H9 (cell line): Measurements from ENCODE around the gene SRC. TPM values are rescaled to one million over a fixed set of nuclear protein-coding genes. Genes with fewer than 3 reads are reported as not detected.

Experiments used
- DNase-seq: peaks from one replicate; pipeline ENCODE4 v3.0.0-alpha.2; 2017
- H2AFZ ChIP-seq: one replicate; pipeline ENCODE4 v1.6.1; 2013; ENCODE audit warnings: mild to moderate bottlenecking, low read length, control low read depth, moderate library complexity
- H2AK5ac ChIP-seq: 2 replicates; pipeline ENCODE4 v1.6.1; 2013; ENCODE audit warnings: low read length, control low read depth, mixed read lengths; ENCODE audit not compliant: insufficient read length
- H2BK120ac ChIP-seq: one replicate; pipeline ENCODE4 v1.6.1; 2013; ENCODE audit warnings: low read depth, mild to moderate bottlenecking, low read length, control low read depth, inconsistent platforms; ENCODE audit not compliant: poor library complexity, severe bottlenecking
- H2BK12ac ChIP-seq: 2 replicates; pipeline ENCODE4 v1.6.1; 2013; ENCODE audit warnings: low read length, control low read depth, mixed read lengths, low read depth; ENCODE audit not compliant: insufficient read length
- H2BK15ac ChIP-seq: 2 replicates; pipeline ENCODE4 v1.6.1; 2013; ENCODE audit warnings: low read depth, low read length, control low read depth
- H2BK20ac ChIP-seq: one replicate; pipeline ENCODE4 v1.6.1; 2013; ENCODE audit warnings: low read depth, mild to moderate bottlenecking, low read length, control low read depth, inconsistent platforms; ENCODE audit not compliant: poor library complexity, severe bottlenecking
- H2BK5ac ChIP-seq: 2 replicates; pipeline ENCODE4 v1.6.1; 2013; ENCODE audit warnings: low read length, control low read depth, mixed read lengths; ENCODE audit not compliant: insufficient read length
- H3K14ac ChIP-seq: 2 replicates; pipeline ENCODE4 v1.6.1; 2013; ENCODE audit warnings: low read length, control low read depth; ENCODE audit not compliant: insufficient read depth
- H3K18ac ChIP-seq: 2 replicates; pipeline ENCODE4 v1.6.1; 2013; ENCODE audit warnings: low read depth, mild to moderate bottlenecking, mixed read lengths, low read length, control low read depth; ENCODE audit not compliant: insufficient read length
- H3K23ac ChIP-seq: 2 replicates; pipeline ENCODE4 v1.6.1; 2013; ENCODE audit warnings: low read length, control low read depth, mixed read lengths, low read depth; ENCODE audit not compliant: insufficient read length
- H3K23me2 ChIP-seq: 2 replicates; pipeline ENCODE4 v1.6.1; 2013; ENCODE audit warnings: low read depth, mild to moderate bottlenecking, mixed read lengths, low read length, control low read depth; ENCODE audit not compliant: insufficient read length, poor library complexity, severe bottlenecking
- H3K27ac ChIP-seq: 2 replicates; pipeline ENCODE4 v1.5.1; 2013; ENCODE audit warnings: low read length, control low read depth, mixed read lengths, low read depth; ENCODE audit not compliant: insufficient read length
- H3K27me3 ChIP-seq: 2 replicates; pipeline ENCODE4 v1.6.1; 2013; ENCODE audit warnings: low read length, control low read depth, inconsistent platforms; ENCODE audit not compliant: insufficient read depth
- H3K4ac ChIP-seq: 2 replicates; pipeline ENCODE4 v1.6.1; 2013; ENCODE audit warnings: low read depth, mild to moderate bottlenecking, control low read depth, inconsistent platforms, low read length, moderate library complexity
- H3K4me1 ChIP-seq: 2 replicates; pipeline ENCODE4 v1.6.1; 2013; ENCODE audit warnings: low read length, control low read depth, inconsistent platforms; ENCODE audit not compliant: insufficient read depth
- H3K4me2 ChIP-seq: 2 replicates; pipeline ENCODE4 v1.6.1; 2013; ENCODE audit warnings: low read length, control low read depth, mixed read lengths; ENCODE audit not compliant: insufficient read length, insufficient read depth
- H3K56ac ChIP-seq: 2 replicates; pipeline ENCODE4 v1.6.1; 2013; ENCODE audit warnings: low read depth, mild to moderate bottlenecking, mixed read lengths, low read length, control low read depth; ENCODE audit not compliant: insufficient read length
- H3K79me1 ChIP-seq: 2 replicates; pipeline ENCODE4 v1.6.1; 2013; ENCODE audit warnings: low read depth, mild to moderate bottlenecking, moderate library complexity, low read length, control low read depth, inconsistent platforms; ENCODE audit not compliant: insufficient read depth, poor library complexity, severe bottlenecking
- H3K79me2 ChIP-seq: 2 replicates; pipeline ENCODE4 v1.6.1; 2013; ENCODE audit warnings: low read length, control low read depth, inconsistent platforms; ENCODE audit not compliant: insufficient read depth
- H3K9ac ChIP-seq: 2 replicates; pipeline ENCODE4 v1.6.1; 2013; ENCODE audit warnings: low read length, control low read depth, mixed read lengths; ENCODE audit not compliant: insufficient read length; ENCODE audit errors: extremely low read depth
- H3K9me3 ChIP-seq: one replicate; pipeline ENCODE4 v1.6.1; 2013; ENCODE audit warnings: low read depth, low read length, inconsistent platforms; ENCODE audit not compliant: control insufficient read depth
- H3T11ph ChIP-seq: one replicate; pipeline ENCODE4 v1.6.1; 2013; ENCODE audit warnings: mild to moderate bottlenecking, low read length, control low read depth, inconsistent platforms
- H4K20me1 ChIP-seq: one replicate; pipeline ENCODE4 v1.6.1; 2013; ENCODE audit not compliant: control insufficient read depth, insufficient read length, insufficient read depth
- H4K5ac ChIP-seq: 2 replicates; pipeline ENCODE4 v1.6.1; 2013; ENCODE audit warnings: low read depth, mild to moderate bottlenecking, mixed read lengths, low read length, control low read depth; ENCODE audit not compliant: insufficient read length
- H4K8ac ChIP-seq: replicated peaks from 2 replicates; pipeline ENCODE4 v1.6.1; 2013; ENCODE audit warnings: low read length, control low read depth, mixed read lengths, low read depth; ENCODE audit not compliant: insufficient read length
- H4K91ac ChIP-seq: 2 replicates; pipeline ENCODE4 v1.6.1; 2013; ENCODE audit warnings: low read depth, mild to moderate bottlenecking, moderate library complexity, mixed read lengths, low read length, control low read depth; ENCODE audit not compliant: insufficient read length
- H3K27ac Mint-ChIP-seq, 3 experiments: 2 replicates in 2 of 3; 3 replicates in 1 of 3; pipeline ENCODE4 v1.8.0; 2020 to 2021; ENCODE audit warnings: mixed read lengths in 3 of 3, mild to moderate bottlenecking in 1 of 3, moderate library complexity in 1 of 3
- H3K27me3 Mint-ChIP-seq: 2 replicates; pipeline ENCODE4 v1.8.0; 2021; ENCODE audit warnings: low read depth, mild to moderate bottlenecking, moderate library complexity, mixed read lengths
- H3K36me3 Mint-ChIP-seq, 3 experiments: 2 replicates in 2 of 3; 3 replicates in 1 of 3; pipeline ENCODE4 v1.8.0; 2020 to 2021; ENCODE audit warnings: low read depth in 3 of 3, mixed read lengths in 3 of 3; ENCODE audit not compliant: insufficient read depth in 1 of 3
- H3K4me1 Mint-ChIP-seq, 2 experiments: 2 replicates each; pipeline ENCODE4 v1.8.0; 2020; ENCODE audit warnings: mixed read lengths in 2 of 2
- H3K4me3 Mint-ChIP-seq, 2 experiments: 2 replicates in 1 of 2; 3 replicates in 1 of 2; pipeline ENCODE4 v1.8.0; 2020 to 2021; ENCODE audit warnings: mild to moderate bottlenecking in 2 of 2, mixed read lengths in 2 of 2, moderate library complexity in 1 of 2
- H3K9me3 Mint-ChIP-seq, 2 experiments: 2 replicates in 1 of 2; 3 replicates in 1 of 2; pipeline ENCODE4 v1.8.0; 2020; ENCODE audit warnings: mild to moderate bottlenecking in 2 of 2, mixed read lengths in 2 of 2, moderate library complexity in 1 of 2
- CTCF ChIP-seq: fragments of 200-600 bp; sonication (generic); conservative IDR thresholded peaks from 3 replicates; pipeline ENCODE4 v1.8.0; 2021; ENCODE audit warnings: antibody characterized with exemption, mild to moderate bottlenecking
- WGBS: extraction: QIAGEN DNeasy Blood & Tissue Kit; methylation state at CpG from one replicate; pipeline ENCODE4 v1.1.7; 2013; ENCODE audit warnings: missing lambda C conversion rate, low lambda C conversion rate, mixed read lengths; ENCODE audit not compliant: insufficient read length; ENCODE audit errors: extremely low coverage; 5-methylcytosine and 5-hydroxymethylcytosine counted together
- total RNA-seq: library from RNA; stranded (reverse); gene quantifications from 2 replicates; pipeline ENCODE4 v1.2.1, GENCODE V29; 2021

The SRC gene
- total RNA-seq, 1 experiment from 2014 or later = 44.5 TPM

- Mint-ChIP-seq H3K4me1 (peaks cover 4 to 10% of the 10 kb centered on the region in 2 experiments), H3K36me3 (no peaks in the 10 kb centered on the region; a peak in 1 of 7 replicates), H3K27ac (peak overlapping the region in 2 of 3 experiments; percentile 16 to 40; a peak in 2 of 7 replicates), H3K9me3 (no peaks in the 10 kb centered on the region), H3K4me3 (no peak overlapping the region), H3K27me3 (peaks cover 1% of the 10 kb centered on the region; the same call in 1 of the 2 replicates)
- Histone ChIP-seq H3K14ac (no peak overlapping the region), H2BK120ac (no peak overlapping the region), H2BK15ac (no peak overlapping the region), H4K20me1 (no peaks in the 10 kb centered on the region), H3K4ac (no peak overlapping the region), H3T11ph (no peak overlapping the region), H3K18ac (no peak overlapping the region), H2BK20ac (no peak overlapping the region), H3K27ac (no peak overlapping the region), H3K9me3 (no peaks in the 10 kb centered on the region), H3K79me2 (no peaks in the 10 kb centered on the region), H2BK12ac (no peak overlapping the region), H4K5ac (no peak overlapping the region), H3K9ac (no peak overlapping the region), H2BK5ac (no peak overlapping the region), H3K27me3 (no peaks in the 10 kb centered on the region; the same call in none of the 2 replicates), H3K56ac (no peak overlapping the region), H2AFZ (no peak overlapping the region), H3K23ac (no peak overlapping the region), H4K8ac (no peak overlapping the region), H2AK5ac (no peak overlapping the region), H3K23me2 (no peaks in the 10 kb centered on the region), H3K4me1 (no peaks in the 10 kb centered on the region), H4K91ac (no peak overlapping the region), H3K79me1 (no peaks in the 10 kb centered on the region), H3K4me2 (no peak overlapping the region)
- WGBS = no CpG with 5 or more reads among the region's 14 CpGs
- TF ChIP-seq CTCF = no peak
- no peak for DNase-seq
These were observed 17.6 kb upstream of the SRC start for GRCh38 chr20:37328149-37328945.
